GM12878 (cell line): ENCODE measurements around the gene RFXANK.

ENCODE experiments used
- CEBPB ChIP-seq, 2 experiments: fragments of 150-350 bp in 1 of 2; IDR thresholded peaks; 2 replicates each; pipeline ENCODE4 v1.6.1; 2012 to 2014; ENCODE audit warnings: low read depth in 2 of 2, low read length in 2 of 2, borderline replicate concordance in 1 of 2, inconsistent platforms in 1 of 2
- CTCF ChIP-seq, 3 experiments: IDR thresholded peaks in 2 of 3; conservative IDR thresholded peaks in 1 of 3; 2 replicates each; pipeline ENCODE4 v1.5.1; 2011; ENCODE audit warnings: low read depth in 3 of 3, low read length in 3 of 3, mild to moderate bottlenecking in 3 of 3, control low read depth in 2 of 3, moderate library complexity in 2 of 3, inconsistent platforms in 1 of 3, mixed read lengths in 1 of 3; ENCODE audit not compliant: control insufficient read depth in 2 of 3, insufficient read depth in 1 of 3; ENCODE audit errors: extremely low read depth in 1 of 3
- IKZF2 ChIP-seq, 2 experiments: fragments of 450-650 bp; IDR thresholded peaks; 2 replicates each; pipeline ENCODE4 v1.6.1; 2017; ENCODE audit warnings: mild to moderate bottlenecking in 2 of 2, moderate library complexity in 2 of 2
- KDM1A ChIP-seq: fragments of 200-600 bp; sonication (generic); IDR thresholded peaks from 2 replicates; pipeline ENCODE4 v1.6.1; 2016; ENCODE audit warnings: borderline replicate concordance
- MEF2A ChIP-seq: IDR thresholded peaks from 2 replicates; pipeline ENCODE4 v1.6.1; 2011; ENCODE audit warnings: low read depth, mild to moderate bottlenecking, low read length, moderate library complexity; ENCODE audit not compliant: insufficient read depth
- MXI1 ChIP-seq: fragments of 150-350 bp; IDR thresholded peaks from 2 replicates; pipeline ENCODE4 v1.6.1; 2011; ENCODE audit warnings: low read depth, mild to moderate bottlenecking, inconsistent platforms, low read length, improper control_type of control experiment
- NFXL1 ChIP-seq: fragments of 450-650 bp; IDR thresholded peaks from 2 replicates; pipeline ENCODE4 v1.6.1; 2017; ENCODE audit warnings: antibody characterized with exemption, mild to moderate bottlenecking, borderline replicate concordance
- PKNOX1 ChIP-seq: fragments of 450-650 bp; IDR thresholded peaks from 2 replicates; pipeline ENCODE4 v1.6.1; 2016; ENCODE audit warnings: mild to moderate bottlenecking
- POLR2AphosphoS5 ChIP-seq: IDR thresholded peaks from 2 replicates; pipeline ENCODE4 v1.6.1; 2011; ENCODE audit warnings: mild to moderate bottlenecking, low read length, inconsistent platforms
- SIN3A ChIP-seq: IDR thresholded peaks from 2 replicates; pipeline ENCODE4 v1.6.1; 2012; ENCODE audit warnings: low read depth, low read length, improper control_type of control experiment
- TF ChIP-seq, protein P1 (sequence below): IDR thresholded peaks from 2 replicates; pipeline ENCODE4 v1.6.1; 2012; ENCODE audit warnings: mild to moderate bottlenecking, low read depth, low read length

DNA sequence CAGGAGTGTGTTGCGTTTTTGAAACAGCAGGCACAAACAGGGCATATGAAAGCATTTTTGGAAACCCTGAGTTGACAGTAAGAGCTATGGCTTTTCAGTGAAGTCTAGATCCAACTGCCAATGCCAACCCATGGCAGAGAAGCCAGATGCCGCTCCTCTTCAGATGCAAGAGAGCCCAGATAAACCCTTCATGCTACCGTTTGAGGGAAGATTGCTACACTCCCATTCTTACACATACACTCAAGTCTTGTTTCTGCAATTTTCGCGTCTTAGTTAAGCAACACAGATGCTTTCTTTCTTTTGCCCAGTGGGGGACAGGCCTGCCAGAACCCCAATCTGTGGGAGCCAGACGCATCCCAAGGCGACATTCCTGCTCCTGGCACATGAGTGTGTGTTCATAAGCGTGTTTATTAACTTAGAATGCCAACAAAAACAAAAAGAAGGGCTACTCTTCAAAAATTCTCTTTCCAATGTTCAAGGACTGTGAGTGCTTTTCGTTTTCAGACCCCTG is 10.5 kb upstream of the RFXANK start:
- TF ChIP-seq, protein P1, sequence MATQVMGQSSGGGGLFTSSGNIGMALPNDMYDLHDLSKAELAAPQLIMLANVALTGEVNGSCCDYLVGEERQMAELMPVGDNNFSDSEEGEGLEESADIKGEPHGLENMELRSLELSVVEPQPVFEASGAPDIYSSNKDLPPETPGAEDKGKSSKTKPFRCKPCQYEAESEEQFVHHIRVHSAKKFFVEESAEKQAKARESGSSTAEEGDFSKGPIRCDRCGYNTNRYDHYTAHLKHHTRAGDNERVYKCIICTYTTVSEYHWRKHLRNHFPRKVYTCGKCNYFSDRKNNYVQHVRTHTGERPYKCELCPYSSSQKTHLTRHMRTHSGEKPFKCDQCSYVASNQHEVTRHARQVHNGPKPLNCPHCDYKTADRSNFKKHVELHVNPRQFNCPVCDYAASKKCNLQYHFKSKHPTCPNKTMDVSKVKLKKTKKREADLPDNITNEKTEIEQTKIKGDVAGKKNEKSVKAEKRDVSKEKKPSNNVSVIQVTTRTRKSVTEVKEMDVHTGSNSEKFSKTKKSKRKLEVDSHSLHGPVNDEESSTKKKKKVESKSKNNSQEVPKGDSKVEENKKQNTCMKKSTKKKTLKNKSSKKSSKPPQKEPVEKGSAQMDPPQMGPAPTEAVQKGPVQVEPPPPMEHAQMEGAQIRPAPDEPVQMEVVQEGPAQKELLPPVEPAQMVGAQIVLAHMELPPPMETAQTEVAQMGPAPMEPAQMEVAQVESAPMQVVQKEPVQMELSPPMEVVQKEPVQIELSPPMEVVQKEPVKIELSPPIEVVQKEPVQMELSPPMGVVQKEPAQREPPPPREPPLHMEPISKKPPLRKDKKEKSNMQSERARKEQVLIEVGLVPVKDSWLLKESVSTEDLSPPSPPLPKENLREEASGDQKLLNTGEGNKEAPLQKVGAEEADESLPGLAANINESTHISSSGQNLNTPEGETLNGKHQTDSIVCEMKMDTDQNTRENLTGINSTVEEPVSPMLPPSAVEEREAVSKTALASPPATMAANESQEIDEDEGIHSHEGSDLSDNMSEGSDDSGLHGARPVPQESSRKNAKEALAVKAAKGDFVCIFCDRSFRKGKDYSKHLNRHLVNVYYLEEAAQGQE, result no peak
- TF ChIP-seq NFXL1, result no peak
- no peak for TF ChIP-seq SIN3A
- no peak for TF ChIP-seq IKZF2 (IDR thresholded peaks at IDR 0.05)
- TF ChIP-seq MEF2A, result no peak
- no peak for TF ChIP-seq POLR2AphosphoS5
- TF ChIP-seq MXI1, result no peak
- TF ChIP-seq PKNOX1, result no peak
- TF ChIP-seq KDM1A, result no peak
- no peak for TF ChIP-seq CTCF (IDR thresholded peaks at IDR 0.05 in 2 of 3, conservative IDR thresholded peaks at IDR 0.05 in 1 of 3; ENCODE audit: control insufficient read depth in 2 of 3, extremely low read depth in 1 of 3, insufficient read depth in 1 of 3, low read depth in 3 of 3, low read length in 3 of 3)
- TF ChIP-seq CEBPB (IDR thresholded peaks at IDR 0.05; ENCODE audit: borderline replicate concordance in 1 of 2, low read depth in 2 of 2, low read length in 2 of 2), result no peak
